GM21390 (cell line): ENCODE measurements around the gene E2F8.

Experiments used
- ATAC-seq: cut with Tn5 transposase; IDR thresholded peaks from one replicate; pipeline ENCODE4 v1.9.1; 2021; ENCODE audit not compliant: unreplicated experiment

Gene E2F8

DNA sequence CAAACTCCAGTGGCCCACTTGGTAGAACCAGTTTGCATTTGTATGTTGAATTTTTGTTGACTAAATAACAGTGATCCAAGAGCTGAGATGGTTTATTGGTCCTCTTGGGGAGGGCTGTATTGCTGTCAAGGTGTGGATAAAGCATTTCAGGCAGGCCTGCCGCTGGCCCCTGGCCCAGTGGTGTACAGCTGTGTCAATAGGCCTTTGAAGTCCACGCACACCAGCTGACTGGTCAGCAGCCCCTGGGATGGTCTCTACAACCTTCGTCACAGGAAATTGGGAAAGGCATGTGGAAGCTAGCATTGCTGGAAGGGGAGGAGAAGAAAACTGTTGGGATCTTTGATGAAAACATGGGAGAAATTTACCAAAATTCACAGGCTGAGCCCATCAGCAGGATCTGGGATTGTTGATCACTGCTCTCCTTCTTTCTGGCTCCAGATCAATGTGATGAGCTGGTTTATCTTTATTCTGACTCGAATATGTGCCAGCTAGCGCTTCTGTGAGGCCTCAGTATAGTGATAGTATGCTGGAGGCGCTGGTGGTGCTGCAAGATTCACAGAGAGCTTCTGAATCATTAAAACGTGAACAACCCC is 12.5 kb upstream of the E2F8 start:
- ATAC-seq: no peak

- ATAC-seq: no peak
These were observed 11.8 kb upstream of the E2F8 start for GRCh38 chr11:19252394-19253152.

GRCh38 chr11:19251577-19251976 is 10.8 kb upstream of the E2F8 start:
- ATAC-seq: no peak

- no peak for ATAC-seq
These were observed 6.1 kb upstream of the E2F8 start for GRCh38 chr11:19246816-19247215.

- no peak for ATAC-seq
These were observed 4.6 kb upstream of the E2F8 start for GRCh38 chr11:19245351-19245750.

- no peak for ATAC-seq
These were observed 3.9 kb upstream of the E2F8 start for GRCh38 chr11:19244621-19245020.

- no peak for ATAC-seq
These were observed 3.3 kb upstream of the E2F8 start for GRCh38 chr11:19244084-19244483.

- ATAC-seq: no peak
These were observed 2.9 kb upstream of the E2F8 start for GRCh38 chr11:19243613-19244012.

- ATAC-seq: no peak
These were observed 2.4 kb upstream of the E2F8 start for GRCh38 chr11:19243143-19243542.

DNA sequence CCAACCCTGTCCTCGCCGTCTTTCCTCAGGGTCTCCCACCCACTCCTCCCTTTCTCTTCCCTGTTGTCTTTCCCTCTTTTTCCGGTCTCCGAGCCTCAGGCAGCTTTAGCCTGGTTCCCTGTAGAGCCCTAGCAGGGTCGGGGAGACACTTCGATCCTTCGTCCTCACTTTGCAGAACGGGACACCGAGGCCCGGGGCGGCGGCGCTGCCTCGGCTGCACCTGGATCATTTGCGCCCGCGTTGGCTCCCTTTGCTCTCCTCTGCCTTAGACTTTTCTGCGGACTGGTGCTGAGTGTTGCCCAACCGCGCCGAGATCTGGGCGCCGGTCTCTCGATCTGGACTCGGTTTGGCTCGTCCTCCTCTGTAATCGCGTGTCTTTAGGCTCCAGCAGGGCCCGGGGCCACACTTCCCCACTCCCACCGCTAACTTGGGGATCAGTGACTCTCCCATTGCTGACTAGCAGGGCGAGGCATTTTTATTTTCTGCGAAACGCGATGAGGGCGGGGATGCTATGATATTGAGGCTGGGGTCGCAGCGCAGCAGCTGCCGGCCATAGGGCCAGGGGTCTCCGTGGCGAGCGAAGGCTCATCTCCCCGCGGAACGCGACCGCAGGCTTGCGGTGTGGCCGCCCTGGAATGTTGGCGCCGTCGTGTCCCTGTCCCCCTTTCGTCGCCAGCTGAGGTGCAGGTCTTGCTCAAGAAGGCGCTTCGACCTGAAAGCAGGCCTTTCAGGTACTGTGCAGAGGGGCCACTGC is 1.6 kb upstream of the E2F8 start:
- ATAC-seq: no peak

DNA sequence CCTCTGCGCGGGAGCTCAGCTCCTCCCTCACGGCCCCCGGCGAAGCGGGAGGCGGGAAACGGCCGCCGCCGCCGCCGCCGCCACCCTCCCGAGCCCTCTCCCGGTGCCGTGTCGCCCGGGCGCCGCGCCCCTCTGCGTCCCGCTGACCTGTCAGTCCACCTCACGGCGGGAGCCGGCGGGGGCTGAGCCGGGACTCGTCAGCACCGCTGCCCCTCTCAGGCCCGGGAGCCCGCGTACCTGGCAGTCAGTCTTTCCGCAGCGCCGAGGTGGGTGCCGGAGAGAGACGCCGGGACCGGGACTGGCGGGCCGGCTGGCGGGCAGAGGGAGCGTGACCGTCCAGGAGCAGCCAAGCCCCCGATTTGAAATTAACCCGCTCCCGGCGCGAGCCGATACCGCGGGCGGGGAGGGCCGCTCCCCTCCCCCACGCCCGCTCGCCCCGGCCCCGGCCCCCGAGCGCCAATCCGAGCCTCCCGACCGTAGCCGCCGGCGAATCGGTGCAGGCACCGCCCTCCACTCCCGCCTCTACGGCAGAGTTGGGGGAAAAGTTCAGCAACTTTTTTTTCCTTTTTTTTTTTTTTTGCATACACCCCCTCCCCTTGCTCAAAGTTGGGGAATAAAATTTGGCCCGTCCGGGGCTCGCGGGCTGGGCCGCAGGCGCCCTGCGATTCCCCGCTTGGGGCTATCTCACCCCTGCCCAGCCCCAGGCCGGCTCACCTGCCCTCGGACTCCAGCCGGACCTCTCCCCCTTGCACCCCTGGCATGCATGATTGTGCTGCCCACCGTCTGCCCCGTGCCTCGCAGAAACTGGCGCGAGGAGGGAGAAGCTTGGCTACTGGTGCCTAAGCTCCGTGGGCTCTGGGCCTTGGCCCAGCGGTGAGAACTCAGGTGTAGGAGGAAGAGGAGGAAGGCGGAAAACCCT is 774 bp upstream of the E2F8 start:
- peak; percentile 39 for ATAC-seq

GRCh38 chr11:19239039-19239438 is 1.7 kb downstream of the E2F8 start:
- ATAC-seq: no peak

GRCh38 chr11:19237813-19238212 is 2.9 kb downstream of the E2F8 start:
- ATAC-seq: no peak

DNA sequence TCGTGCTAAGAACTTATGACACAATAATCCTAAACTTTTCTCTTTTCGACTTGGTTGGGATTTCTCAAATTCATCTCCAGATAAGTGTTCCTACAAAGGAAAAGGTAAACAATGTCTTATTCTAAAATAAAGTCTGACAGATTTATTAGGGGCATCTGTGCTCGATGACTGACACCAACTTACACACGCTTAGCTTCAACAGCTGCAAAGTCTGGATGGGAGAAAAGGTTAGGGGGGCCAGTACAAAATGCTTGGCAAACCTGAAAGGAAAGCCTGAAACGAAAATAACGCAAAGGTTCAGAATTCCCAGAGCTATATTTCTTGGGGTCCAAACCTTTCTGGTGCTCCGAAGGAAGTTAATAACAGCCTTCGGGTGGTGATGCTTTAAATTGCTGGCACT is 3.4 kb downstream of the E2F8 start:
- no peak for ATAC-seq

DNA sequence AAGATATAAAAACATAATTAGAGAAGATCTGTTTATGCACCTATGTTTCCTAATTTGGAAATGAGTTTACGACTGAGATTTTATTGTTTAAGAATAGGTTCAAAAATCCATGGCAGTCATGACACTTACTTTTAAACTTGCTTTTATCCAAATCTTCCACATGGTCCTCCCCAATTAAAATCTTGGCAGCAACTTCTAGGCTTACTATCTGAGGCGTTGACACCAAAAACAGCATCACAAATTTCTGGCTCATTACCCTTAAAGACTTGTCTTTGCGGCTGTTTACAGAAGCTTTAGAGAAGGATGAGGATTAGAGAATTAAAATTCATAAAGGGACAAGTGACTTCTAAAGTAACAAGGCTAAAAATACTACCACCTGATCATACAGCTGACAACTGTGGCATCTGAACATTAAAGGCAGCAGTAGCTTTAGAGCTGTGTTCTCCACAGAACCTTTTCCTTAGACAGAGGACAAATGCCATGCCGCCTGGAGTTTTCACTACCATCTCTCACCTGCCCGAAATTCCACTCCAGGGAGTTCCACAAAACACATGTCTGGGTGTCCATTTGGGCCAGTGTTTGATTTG is 6.4 kb downstream of the E2F8 start:
- no peak for ATAC-seq

- ATAC-seq: no peak
These were observed 7.7 kb downstream of the E2F8 start for GRCh38 chr11:19232910-19233503.

- ATAC-seq: no peak
These were observed 11.1 kb downstream of the E2F8 start for GRCh38 chr11:19229671-19230070.

DNA sequence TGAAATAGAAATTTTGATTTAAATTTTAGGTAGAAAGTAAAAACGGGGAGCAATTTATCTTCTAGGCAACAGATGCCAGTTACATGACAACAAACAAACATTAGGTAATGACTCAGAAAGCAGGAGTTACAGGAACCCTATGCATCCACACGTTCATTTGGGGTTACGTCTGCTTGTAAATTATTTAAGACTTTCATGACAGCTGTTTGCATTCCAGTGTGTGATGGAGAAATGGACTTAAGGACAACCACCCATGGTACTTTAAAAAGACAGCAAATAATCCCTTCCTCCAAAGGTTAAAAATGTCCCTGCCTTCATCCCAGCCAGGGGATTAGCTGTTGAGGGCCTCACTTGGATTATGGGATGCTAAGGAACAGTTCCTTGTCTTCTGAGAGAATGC is 11.8 kb downstream of the E2F8 start:
- ATAC-seq: no peak

DNA sequence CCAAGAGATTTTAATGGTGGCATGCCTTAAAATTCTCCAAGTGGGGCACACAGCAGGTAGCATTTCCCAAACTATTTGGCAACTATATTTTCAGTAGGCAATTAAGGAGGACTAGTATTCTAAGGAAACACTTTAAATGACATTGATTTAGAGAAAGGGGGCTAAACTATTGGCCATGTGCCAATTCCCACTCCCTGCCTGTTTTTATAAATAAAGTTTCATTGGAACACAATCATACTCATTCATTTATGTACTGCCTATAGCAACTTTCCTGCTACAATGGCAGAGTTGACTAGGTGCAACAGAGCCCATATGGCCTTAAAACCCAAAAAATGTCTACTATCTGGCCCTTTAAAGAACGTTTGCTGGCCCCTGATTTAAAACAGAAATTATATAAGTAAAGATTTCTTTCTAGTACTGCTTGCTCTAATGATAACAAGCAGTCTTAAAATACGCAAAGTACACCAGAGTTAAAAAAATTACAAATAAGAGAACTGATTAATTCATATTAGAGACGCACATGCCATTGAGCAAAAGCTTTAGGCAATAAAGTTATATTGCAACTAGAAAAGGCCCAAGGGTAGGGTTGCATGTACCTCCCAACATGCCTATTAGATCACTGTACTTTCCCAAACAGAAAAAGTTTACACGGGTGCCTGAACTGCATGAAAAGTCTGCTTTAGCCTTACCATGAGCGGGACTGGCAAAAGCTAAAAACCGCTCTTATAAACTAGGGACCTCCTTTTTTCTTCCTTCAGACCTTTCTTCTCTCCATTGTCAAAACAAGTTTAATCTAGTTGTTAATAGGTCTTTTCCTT is 14.2 kb downstream of the E2F8 start:
- no peak for ATAC-seq

DNA sequence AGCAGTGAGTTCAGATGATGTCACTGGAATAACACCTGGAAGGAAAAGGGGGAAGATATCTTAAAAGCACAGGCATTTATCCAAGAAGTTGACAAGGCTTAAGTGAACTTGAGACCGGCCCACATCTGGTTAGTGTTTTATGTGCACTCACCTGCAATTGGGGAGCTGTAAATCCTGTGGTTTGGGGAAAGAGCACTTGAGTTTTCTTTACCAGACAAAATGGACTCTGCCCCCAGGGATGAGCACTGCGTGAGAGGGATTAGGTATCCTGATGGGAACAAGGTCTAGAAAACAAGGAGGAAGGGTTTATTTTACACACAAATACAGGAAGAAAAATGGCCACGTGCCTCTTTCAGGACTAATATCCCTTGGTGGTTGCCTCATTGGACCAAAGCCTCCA is 15.2 kb downstream of the E2F8 start:
- no peak for ATAC-seq
